Activated T-helper 1 cell treated with Interleukin-2 at 50 U/mL for 16 hours (primary cell): ENCODE results near the gene LRRN2.
"Not testable (repeated sequence)": the region's sequence is repeated elsewhere in the genome, so short reads cannot be mapped to it uniquely, and the experiment has no call there.

ENCODE experiments used
- DNase-seq: peaks from one replicate; pipeline ENCODE4 v3.0.0-alpha.2; 2020; ENCODE audit warnings: low read depth

LRRN2 gene

GRCh38 chr1:204629459-204629858 lies 56.1 kb downstream of the LRRN2 start:
- DNase-seq = not testable (repeated sequence)

GRCh38 chr1:204628868-204629267 lies 56.7 kb downstream of the LRRN2 start:
- no peak for DNase-seq

GRCh38 chr1:204627436-204627835 lies 58.1 kb downstream of the LRRN2 start:
- DNase-seq = no peak

GRCh38 chr1:204626381-204626780 lies 59.2 kb downstream of the LRRN2 start:
- DNase-seq = no peak

- no peak for DNase-seq
Observed at GRCh38 chr1:204624631-204625216, 60.8 kb downstream of the LRRN2 start.

GRCh38 chr1:204623894-204624361 lies 61.6 kb downstream of the LRRN2 start:
- no peak for DNase-seq

GRCh38 chr1:204623365-204623893 lies 62.1 kb downstream of the LRRN2 start:
- no peak for DNase-seq

GRCh38 chr1:204621996-204622395 lies 63.5 kb downstream of the LRRN2 start:
- DNase-seq = no peak

GRCh38 chr1:204621396-204621795 lies 64.1 kb downstream of the LRRN2 start:
- no peak for DNase-seq

- DNase-seq = no peak
Observed at GRCh38 chr1:204619721-204620120, 65.8 kb downstream of the LRRN2 start.

GRCh38 chr1:204618148-204618760 lies 67.3 kb downstream of the LRRN2 start:
- no peak for DNase-seq

- no peak for DNase-seq
Observed at GRCh38 chr1:204617256-204618147, 68.0 kb downstream of the LRRN2 start.

- no peak for DNase-seq
Observed at GRCh38 chr1:204616641-204617040, 68.9 kb downstream of the LRRN2 start.

GRCh38 chr1:204615881-204616280 lies 69.7 kb downstream of the LRRN2 start:
- DNase-seq = no peak

GRCh38 chr1:204613636-204614035 lies 71.9 kb downstream of the LRRN2 start:
- no peak for DNase-seq

- DNase-seq = no peak
Observed at GRCh38 chr1:204612326-204612725, 73.2 kb downstream of the LRRN2 start.

- no peak for DNase-seq
Observed at GRCh38 chr1:204611036-204611435, 74.5 kb downstream of the LRRN2 start.

- DNase-seq = no peak
Observed at GRCh38 chr1:204607910-204608309, 77.6 kb downstream of the LRRN2 start.

GRCh38 chr1:204605791-204606190 lies 79.7 kb downstream of the LRRN2 start:
- DNase-seq = no peak

- no peak for DNase-seq
Observed at GRCh38 chr1:204602871-204603542, 82.5 kb downstream of the LRRN2 start.

GRCh38 chr1:204602111-204602579 lies 83.4 kb downstream of the LRRN2 start:
- no peak for DNase-seq

- no peak for DNase-seq
Observed at GRCh38 chr1:204600968-204601367, 84.6 kb downstream of the LRRN2 start.
